H1 (cell line): ENCODE measurements around the gene LRRC26. TPM values are rescaled to one million over a fixed set of nuclear protein-coding genes. Genes with fewer than 3 reads are reported as not detected.

Source experiments
- ATF2 ChIP-seq: IDR thresholded peaks from 2 replicates; pipeline ENCODE4 v1.6.1; 2012; ENCODE audit warnings: low read length, inconsistent platforms
- BACH1 ChIP-seq: IDR thresholded peaks from 2 replicates; pipeline ENCODE4 v1.6.1; 2012; ENCODE audit warnings: low read length, improper control_type of control experiment
- HDAC6 ChIP-seq: IDR thresholded peaks from one replicate; pipeline ENCODE4 v1.7.1; 2012; ENCODE audit warnings: low read depth, mild to moderate bottlenecking, inconsistent platforms, low read length, moderate library complexity
- polyA plus RNA-seq, 7 experiments: library from polyadenylated mRNA; depleted of rRNA in 3 of 7; stranded (reverse) in 5 of 7; unstranded in 2 of 7; fragments of >200 nt in 5 of 7; fragments of 200-250 nt in 2 of 7; gene quantifications; 1 replicate in 5 of 7; 2 replicates in 1 of 7; 4 replicates in 1 of 7; pipeline versions ENCODE4 v1.2.1 to v1.2.3, GENCODE V29; 2011 to 2013; ENCODE audit warnings: missing spikeins in 2 of 7, mixed read lengths in 2 of 7
- total RNA-seq: library from RNA; stranded (reverse); fragmentation: NEBNext Ultra II Directional; extraction: Animal tissue kit (Norgen Biotek cat#: 25700); gene quantifications from 2 replicates; pipeline ENCODE4 v1.2.1, GENCODE V29; 2021

The LRRC26 gene
- total and polyA plus RNA-seq, 2 of the 8 experiments (the other 6 are each of a cell fraction or from before 2014, with no cell fraction given) = 0.34 to 0.85 TPM

- TF ChIP-seq ATF2 (no peak), HDAC6 (no peak), BACH1 (no peak)
These were observed 2.5 kb downstream of the LRRC26 start (continued) for GRCh38 chr9:137167277-137167746.
